GM12873 (cell line): ENCODE data around the gene EDN2.

Source experiments
- TF ChIP-seq, protein P1 (sequence below): IDR thresholded peaks from 2 replicates; pipeline ENCODE4 v1.5.1; 2012; ENCODE audit warnings: low read depth, mild to moderate bottlenecking, moderate library complexity, low read length, control low read depth; ENCODE audit not compliant: insufficient read depth; ENCODE audit errors: missing control alignments

Gene EDN2

GRCh38 chr1:41523071-41523470, 38.6 kb upstream of the EDN2 start:
- TF ChIP-seq, protein P1, sequence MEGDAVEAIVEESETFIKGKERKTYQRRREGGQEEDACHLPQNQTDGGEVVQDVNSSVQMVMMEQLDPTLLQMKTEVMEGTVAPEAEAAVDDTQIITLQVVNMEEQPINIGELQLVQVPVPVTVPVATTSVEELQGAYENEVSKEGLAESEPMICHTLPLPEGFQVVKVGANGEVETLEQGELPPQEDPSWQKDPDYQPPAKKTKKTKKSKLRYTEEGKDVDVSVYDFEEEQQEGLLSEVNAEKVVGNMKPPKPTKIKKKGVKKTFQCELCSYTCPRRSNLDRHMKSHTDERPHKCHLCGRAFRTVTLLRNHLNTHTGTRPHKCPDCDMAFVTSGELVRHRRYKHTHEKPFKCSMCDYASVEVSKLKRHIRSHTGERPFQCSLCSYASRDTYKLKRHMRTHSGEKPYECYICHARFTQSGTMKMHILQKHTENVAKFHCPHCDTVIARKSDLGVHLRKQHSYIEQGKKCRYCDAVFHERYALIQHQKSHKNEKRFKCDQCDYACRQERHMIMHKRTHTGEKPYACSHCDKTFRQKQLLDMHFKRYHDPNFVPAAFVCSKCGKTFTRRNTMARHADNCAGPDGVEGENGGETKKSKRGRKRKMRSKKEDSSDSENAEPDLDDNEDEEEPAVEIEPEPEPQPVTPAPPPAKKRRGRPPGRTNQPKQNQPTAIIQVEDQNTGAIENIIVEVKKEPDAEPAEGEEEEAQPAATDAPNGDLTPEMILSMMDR = no peak

DNA sequence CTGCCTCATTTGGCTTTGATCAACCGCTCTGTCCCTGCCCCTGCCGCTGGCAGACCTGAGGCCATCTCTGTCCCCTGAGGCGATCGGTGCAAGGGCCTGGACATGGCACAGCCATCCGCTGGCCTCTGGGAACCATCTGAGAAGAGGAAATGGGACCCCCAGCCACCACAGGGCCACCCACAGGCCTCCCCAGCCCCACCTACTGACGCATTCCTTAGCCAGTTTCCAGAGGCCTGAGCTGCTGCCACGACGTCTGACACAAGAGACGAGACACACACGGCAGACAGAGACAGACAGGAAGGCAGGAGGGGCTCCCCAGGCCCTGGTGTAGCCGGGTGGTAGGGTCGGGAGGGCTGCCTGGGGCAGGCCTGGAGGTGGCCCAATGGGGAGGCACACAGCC, 37.3 kb upstream of the EDN2 start:
- TF ChIP-seq, protein P1 = no peak

- TF ChIP-seq, protein P1 = no peak
Measured at GRCh38 chr1:41520951-41521752, 36.7 kb upstream of the EDN2 start.

- TF ChIP-seq, protein P1 = no peak
Measured at GRCh38 chr1:41519667-41520066, 35.2 kb upstream of the EDN2 start.

DNA sequence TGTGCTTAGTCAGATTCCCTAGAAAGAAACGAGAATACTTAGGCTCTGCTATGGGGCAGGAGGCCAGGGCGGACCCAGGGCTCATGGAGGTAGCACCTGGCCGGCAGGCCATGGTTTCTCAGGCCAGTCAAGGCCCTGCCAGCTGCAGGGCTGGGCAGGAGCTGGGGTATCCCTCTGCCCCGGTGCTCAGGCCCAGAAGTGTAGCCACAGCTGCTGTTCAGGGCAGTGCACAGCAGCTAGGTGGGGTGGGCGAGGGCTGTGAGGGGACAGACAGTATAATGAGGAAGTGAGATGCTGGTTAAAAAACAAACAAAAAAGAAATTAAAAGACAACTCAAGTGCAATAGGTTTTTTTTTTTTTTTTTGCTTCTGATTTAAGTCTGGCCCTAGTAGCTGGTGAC, 34.0 kb upstream of the EDN2 start:
- TF ChIP-seq, protein P1 = no peak

DNA sequence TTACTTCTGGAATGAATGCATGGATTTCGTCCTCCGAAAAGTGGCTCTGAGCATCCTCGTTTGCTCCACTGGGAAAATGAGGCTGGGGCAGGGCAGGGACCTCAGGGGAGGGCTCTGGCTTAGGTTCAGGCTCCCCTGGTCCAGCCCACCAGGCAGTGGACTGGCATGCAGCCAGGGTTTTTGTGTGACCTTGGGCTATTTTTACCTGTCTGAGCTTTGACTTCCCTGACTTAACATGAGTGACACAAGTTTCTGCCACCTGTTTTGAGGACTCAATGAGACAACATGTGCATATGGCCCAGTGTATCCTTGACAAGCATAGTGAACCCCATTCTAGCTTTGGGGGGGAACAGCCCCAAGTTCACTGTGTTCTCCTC, 32.6 kb upstream of the EDN2 start:
- TF ChIP-seq, protein P1 = no peak

DNA sequence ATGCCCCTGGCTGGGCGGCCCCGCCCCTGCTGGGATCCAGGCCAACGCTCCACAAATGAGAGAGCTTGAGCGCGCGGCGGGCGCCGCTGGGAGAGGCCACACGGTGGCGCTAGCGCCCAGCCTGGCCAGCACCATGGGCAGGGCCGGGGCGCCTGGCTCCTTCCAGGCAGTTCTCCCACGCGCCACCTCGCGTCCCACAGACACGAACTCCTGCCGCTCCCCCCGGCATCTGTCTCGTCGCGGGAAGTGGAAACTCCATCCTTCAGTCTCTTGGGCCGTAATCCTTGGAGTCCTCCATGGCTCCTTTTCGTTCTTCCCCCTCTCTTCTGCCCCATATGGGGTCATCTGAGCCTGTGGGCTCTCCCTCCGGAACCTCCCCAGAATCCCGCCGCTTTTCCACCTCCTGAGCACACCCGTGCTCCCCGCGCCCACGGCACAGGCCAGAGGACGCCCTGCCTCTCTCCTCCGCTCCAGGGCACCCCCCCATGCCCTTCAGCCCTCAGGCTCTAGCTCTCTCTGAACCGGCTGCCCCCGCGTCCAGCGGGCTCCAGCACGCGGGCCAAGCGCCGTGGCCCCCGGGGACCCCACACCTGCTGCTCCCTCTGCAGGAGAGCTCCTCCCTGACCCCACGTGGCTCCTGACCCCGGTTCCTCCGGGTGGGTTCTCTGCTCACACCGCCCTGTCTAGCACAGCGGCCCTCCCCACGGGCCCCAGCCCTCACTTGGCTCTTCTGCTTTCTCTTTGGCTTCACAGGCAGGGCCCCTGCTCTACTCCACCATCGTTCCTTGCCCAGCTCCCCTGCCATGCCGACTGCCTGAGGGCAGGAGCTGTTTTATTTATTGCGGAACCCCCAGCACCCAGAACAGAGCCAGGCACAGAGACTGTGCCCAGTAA, 31.9 kb upstream of the EDN2 start:
- TF ChIP-seq, protein P1 = peak; percentile 90
